ENCODE measurements around the gene DCLK2.

- no peak for TF ChIP-seq CTCF (IDR thresholded peaks at IDR 0.05)
- no peak for TF ChIP-seq EP300 (IDR thresholded peaks at IDR 0.05)
- no peak for TF ChIP-seq POLR2A (IDR thresholded peaks at IDR 0.05)
These were observed 45.2 kb upstream of the DCLK2 start for GRCh38 chr4:150033081-150033480.

All from ovary (tissue), 3 donors.